Measurements from ENCODE around the gene CREB3. TPM values are rescaled to one million over a fixed set of nuclear protein-coding genes. Genes with fewer than 3 reads are reported as not detected.

Gene CREB3
- total RNA-seq, 2 experiments from 2014 or later = 13.7 to 15.4 TPM

GRCh38 chr9:35727676-35728040, 4.8 kb upstream of the CREB3 start:
- H3K27me3 Mint-ChIP-seq = no peaks in the 10 kb centered on the region
- H3K27me3 ChIP-seq (ENCODE audit: control insufficient read depth in 1 of 2, insufficient read depth in 2 of 2, low read length in 2 of 2) = no peaks in the 10 kb centered on the region
- no peaks in the 10 kb centered on the region for H3K9me3 Mint-ChIP-seq
- ATAC-seq (ENCODE audit: poor library complexity) (no peak), DNase-seq (no peak)
- no peak overlapping the region for H3K4me3 Mint-ChIP-seq
- H3K36me3 ChIP-seq (ENCODE audit: insufficient read depth, low read length) = peaks cover 51% of the 10 kb centered on the region
- ChIA-PET CTCF (interaction anchor here (0.9 to 5.8 kb wide), 12 partner anchors 8 to 155 kb away, joined by 3 to 26 read pairs (median 6); partner anchors contain the start of genes CCDC107, GBA2, RGP1 and RMRP), POLR2A (interaction anchor here (0.8 to 3.8 kb wide), 11 partner anchors 10 to 124 kb away, joined by 3 to 25 read pairs (median 5); partner anchors contain the start of genes ARHGEF39, CCDC107, GBA2 and RGP1)
- H3K9me3 ChIP-seq (ENCODE audit: control insufficient read depth in 1 of 2, insufficient read depth in 1 of 2, low read length in 2 of 2) = no peaks in the 10 kb centered on the region
- H3K4me1 Mint-ChIP-seq (ENCODE audit: low read depth) = peaks cover 11% of the 10 kb centered on the region
- no peak overlapping the region for H3K27ac Mint-ChIP-seq
- intact Hi-C loops (cut with DNase I, micrococcal nuclease) = loop anchor here in 1 of 2 experiments (2.0 kb wide), 1 partner anchor 31 kb away; no protein-coding TSS in a partner anchor
- H3K27ac ChIP-seq (ENCODE audit: low read depth in 1 of 2, low read length in 2 of 2) = peak overlapping the region in 1 of 2 donors; percentile 40
- peak overlapping the region; percentile 25 for H3K4me3 ChIP-seq (ENCODE audit: low read length)
- H3K4me1 ChIP-seq (ENCODE audit: insufficient read depth, low read length) = peaks cover 61% of the 10 kb centered on the region
- TF ChIP-seq CTCF (IDR thresholded peaks at IDR 0.05) = no peak
- H3K36me3 Mint-ChIP-seq (ENCODE audit: low read depth) = peaks cover 46% of the 10 kb centered on the region

GRCh38 chr9:35728041-35728971, 4.2 kb upstream of the CREB3 start:
- ChIA-PET POLR2A (interaction anchor here (0.7 to 3.8 kb wide), 18 partner anchors 12 to 125 kb away, joined by 3 to 25 read pairs (median 4); partner anchors contain the start of genes ARHGEF39, CCDC107, GBA2 and RGP1), CTCF (interaction anchor here (0.9 to 5.8 kb wide), 15 partner anchors 8 to 154 kb away, joined by 3 to 40 read pairs (median 5); partner anchors contain the start of genes CCDC107, GBA2, RGP1 and RMRP)
- Histone ChIP-seq H3K4me3 (ENCODE audit: low read length) (peak overlapping the region; percentile 25), H3K9me3 (ENCODE audit: control insufficient read depth in 1 of 2, insufficient read depth in 1 of 2, low read length in 2 of 2) (no peaks in the 10 kb centered on the region), H3K4me1 (ENCODE audit: insufficient read depth, low read length) (peaks cover 68% of the 10 kb centered on the region), H3K27me3 (ENCODE audit: control insufficient read depth in 1 of 2, insufficient read depth in 2 of 2, low read length in 2 of 2) (no peaks in the 10 kb centered on the region), H3K36me3 (ENCODE audit: insufficient read depth, low read length) (peaks cover 46% of the 10 kb centered on the region), H3K27ac (ENCODE audit: low read depth in 1 of 2, low read length in 2 of 2) (peak overlapping the region in 1 of 2 donors; percentile 40)
- no peak for TF ChIP-seq CTCF (IDR thresholded peaks at IDR 0.05)
- Mint-ChIP-seq H3K4me3 (no peak overlapping the region), H3K27me3 (no peaks in the 10 kb centered on the region), H3K4me1 (ENCODE audit: low read depth) (peaks cover 16% of the 10 kb centered on the region), H3K27ac (no peak overlapping the region), H3K36me3 (ENCODE audit: low read depth) (peaks cover 43% of the 10 kb centered on the region), H3K9me3 (no peaks in the 10 kb centered on the region)
- DNase-seq (peak in 6 of 14 experiments; percentile 16 to 70 (median 57)), ATAC-seq (ENCODE audit: poor library complexity) (no peak)
- intact Hi-C loops (cut with DNase I, micrococcal nuclease) = no loop called here

- Histone ChIP-seq H3K4me1 (ENCODE audit: insufficient read depth, low read length) (peaks cover 76% of the 10 kb centered on the region), H3K9me3 (ENCODE audit: control insufficient read depth in 1 of 2, insufficient read depth in 1 of 2, low read length in 2 of 2) (no peaks in the 10 kb centered on the region), H3K27me3 (ENCODE audit: control insufficient read depth in 1 of 2, insufficient read depth in 2 of 2, low read length in 2 of 2) (no peaks in the 10 kb centered on the region), H3K4me3 (ENCODE audit: low read length) (peak overlapping the region; percentile 91), H3K36me3 (ENCODE audit: insufficient read depth, low read length) (peaks cover 38% of the 10 kb centered on the region), H3K27ac (ENCODE audit: low read depth in 1 of 2, low read length in 2 of 2) (peak overlapping the region in 1 of 2 donors; percentile 83)
- no peaks in the 10 kb centered on the region for H3K27me3 Mint-ChIP-seq
- peaks cover 37% of the 10 kb centered on the region for H3K36me3 Mint-ChIP-seq (ENCODE audit: low read depth)
- DNase-seq (peak in 1 of 14 experiments; percentile 8), ATAC-seq (ENCODE audit: poor library complexity) (no peak)
- intact Hi-C loops (cut with DNase I, micrococcal nuclease) = no loop called here
- H3K4me3 Mint-ChIP-seq = no peak overlapping the region
- POLR2A ChIA-PET = interaction anchor here (0.7 to 3.8 kb wide), 12 partner anchors 15 to 125 kb away, joined by 3 to 25 read pairs (median 4); partner anchors contain the start of genes ARHGEF39, CCDC107, GBA2 and RGP1
- H3K27ac Mint-ChIP-seq = no peak overlapping the region
- TF ChIP-seq CTCF (IDR thresholded peaks at IDR 0.05) = no peak
- peaks cover 20% of the 10 kb centered on the region for H3K4me1 Mint-ChIP-seq (ENCODE audit: low read depth)
- H3K9me3 Mint-ChIP-seq = no peaks in the 10 kb centered on the region
- CTCF ChIA-PET = interaction anchor here (1.5 to 5.8 kb wide), 9 partner anchors 20 to 153 kb away, joined by 3 to 40 read pairs (median 9); partner anchors contain the start of genes CCDC107, GBA2, RGP1 and RMRP
Observed at GRCh38 chr9:35729101-35729500, 3.4 kb upstream of the CREB3 start.
